Colonic mucosa (tissue), 4 donors: Measurements from ENCODE around the gene SLX9. TPM values are rescaled to one million over a fixed set of nuclear protein-coding genes. Genes with fewer than 3 reads are reported as not detected.
"Not testable (repeated sequence)": the region's sequence is repeated elsewhere in the genome, so short reads cannot be mapped to it uniquely, and the experiment has no call there.

Experiments used
- DNase-seq: peaks from one replicate; pipeline ENCODE4 v3.0.0-alpha.2; 2020
- H3K27ac ChIP-seq: fragments of 200-600 bp; one replicate; pipeline ENCODE4 v1.8.0; 2021
- H3K27me3 ChIP-seq: fragments of 200-600 bp; one replicate; pipeline ENCODE4 v1.8.0; 2021
- H3K36me3 ChIP-seq: fragments of 200-600 bp; one replicate; pipeline ENCODE4 v1.8.0; 2021
- H3K4me1 ChIP-seq: fragments of 200-600 bp; one replicate; pipeline ENCODE4 v1.8.0; 2021; ENCODE audit warnings: mild to moderate bottlenecking
- H3K4me3 ChIP-seq: fragments of 200-600 bp; one replicate; pipeline ENCODE4 v1.8.0; 2021
- H3K9ac ChIP-seq, 2 donors: one replicate each; pipeline ENCODE4 v1.7.0; 2013; ENCODE audit warnings: control low read depth in 2 of 2, low read depth in 2 of 2, low read length in 2 of 2
- H3K9me3 ChIP-seq: fragments of 200-600 bp; one replicate; pipeline ENCODE4 v1.8.0; 2021
- CTCF ChIP-seq: fragments of 200-600 bp; IDR thresholded peaks from one replicate; pipeline ENCODE4 v1.8.0; 2022; ENCODE audit warnings: antibody characterized with exemption, mild to moderate bottlenecking
- intact Hi-C: fragments of 100-400 bp; cut with DNase I; formaldehyde crosslinking; loops from one replicate; pipeline ENCODE4 v1.14.1; 2022
- total RNA-seq, 2 donors: library from RNA; stranded (reverse); fragmentation: NEBNext Ultra II Directional in 1 of 2; extraction: Animal tissue kit (Norgen Biotek cat#: 25700) in 1 of 2; gene quantifications; one replicate each; pipeline ENCODE4 v1.2.1, GENCODE V29; 2021
- donor health status: healthy.
- donor health status: DM: no; HTN: no; CAD: no.
- donor health status: DM: no; HTN: no; CAD: no.

Gene SLX9
- total RNA-seq, 2 donors from 2014 or later = 30.6 to 50.1 TPM

- H3K27ac ChIP-seq = peak overlapping the region; percentile 44
- no peaks in the 10 kb centered on the region for H3K9me3 ChIP-seq
- peak overlapping the region in 1 of 2 donors; percentile 26 for H3K9ac ChIP-seq
- peak overlapping the region; percentile 7 for H3K4me3 ChIP-seq
- intact Hi-C loops = no loop called here
- no peak for TF ChIP-seq CTCF
- H3K4me1 ChIP-seq = peaks cover 9% of the 10 kb centered on the region
- H3K27me3 ChIP-seq = peaks cover 27% of the 10 kb centered on the region
- peak; percentile 42 for DNase-seq
- H3K36me3 ChIP-seq = no peaks in the 10 kb centered on the region
Measured at GRCh38 chr21:44927587-44928461, 12.0 kb upstream of the SLX9 start.

GRCh38 chr21:44928500-44929241 lies 11.2 kb upstream of the SLX9 start:
- intact Hi-C loops, H3K36me3 ChIP-seq, DNase-seq, H3K27ac ChIP-seq, H3K9me3 ChIP-seq, H3K4me3 ChIP-seq: not testable (repeated sequence)
- Histone ChIP-seq H3K9ac (peak overlapping the region in 1 of 2 donors; percentile 26), H3K27me3 (peaks cover 35% of the 10 kb centered on the region), H3K4me1 (peaks cover 10% of the 10 kb centered on the region)

- H3K27me3 ChIP-seq = peaks cover 41% of the 10 kb centered on the region
- no peaks in the 10 kb centered on the region for H3K9me3 ChIP-seq
- intact Hi-C loops = no loop called here
- no peak overlapping the region for H3K27ac ChIP-seq
- DNase-seq = no peak
- peaks cover 10% of the 10 kb centered on the region for H3K4me1 ChIP-seq
- H3K4me3 ChIP-seq = no peak overlapping the region
- H3K9ac ChIP-seq = no peak overlapping the region
- no peaks in the 10 kb centered on the region for H3K36me3 ChIP-seq
- TF ChIP-seq CTCF = no peak
Measured at GRCh38 chr21:44929242-44929798, 10.5 kb upstream of the SLX9 start.

GRCh38 chr21:44929799-44930542 lies 9.9 kb upstream of the SLX9 start:
- no peak overlapping the region for H3K27ac ChIP-seq
- DNase-seq = no peak
- no peaks in the 10 kb centered on the region for H3K36me3 ChIP-seq
- intact Hi-C loops = no loop called here
- H3K9me3 ChIP-seq = no peaks in the 10 kb centered on the region
- peaks cover 41% of the 10 kb centered on the region for H3K27me3 ChIP-seq
- TF ChIP-seq CTCF = no peak
- no peak overlapping the region for H3K4me3 ChIP-seq
- H3K9ac ChIP-seq = no peak overlapping the region
- peaks cover 10% of the 10 kb centered on the region for H3K4me1 ChIP-seq

GRCh38 chr21:44930543-44930981 lies 9.3 kb upstream of the SLX9 start:
- Histone ChIP-seq H3K4me1 (peaks cover 10% of the 10 kb centered on the region), H3K27ac (no peak overlapping the region), H3K9ac (no peak overlapping the region), H3K4me3 (no peak overlapping the region), H3K27me3 (peaks cover 41% of the 10 kb centered on the region), H3K9me3 (no peaks in the 10 kb centered on the region), H3K36me3 (no peaks in the 10 kb centered on the region)
- peak; percentile 45 for DNase-seq
- TF ChIP-seq CTCF = no peak
- intact Hi-C loops = no loop called here
